MCF 10A (cell line): ENCODE results near the gene KSR1. TPM values are rescaled to one million over a fixed set of nuclear protein-coding genes. Genes with fewer than 3 reads are reported as not detected.

Source experiments
- BruUV-seq: library from RNA; stranded (reverse); fragments of 400-500 nt; replicated peaks from 2 replicates; lab custom pipeline; 2021; lab: Mats Ljungman, UMichigan
- CTCF ChIA-PET: fragments of 300-600 bp; sonication (Branson Sonifier 250); formaldehyde crosslinking; extraction: SDS; loops from one replicate; lab custom pipeline; 2021; ENCODE audit warnings: antibody characterized with exemption, inconsistent platforms; lab: Yijun Ruan, JAX
- POLR2A ChIA-PET: fragments of 300-600, 350-650 bp; sonication (Branson Sonifier 250); formaldehyde crosslinking; extraction: SDS; loops from one replicate; lab custom pipeline; 2020; ENCODE audit warnings: antibody characterized with exemption, inconsistent platforms; lab: Yijun Ruan, JAX
- DNase-seq: peaks from one replicate; pipeline ENCODE4 v3.0.0-alpha.2; 2018; ENCODE audit not compliant: unreplicated experiment
- H3K27ac Mint-ChIP-seq: one replicate; pipeline ENCODE4 v1.8.0; 2022; ENCODE audit warnings: mild to moderate bottlenecking, low read depth, mixed read lengths; ENCODE audit not compliant: unreplicated experiment
- H3K27me3 Mint-ChIP-seq: one replicate; pipeline ENCODE4 v1.8.0; 2022; ENCODE audit warnings: mixed read lengths; ENCODE audit not compliant: insufficient read depth, unreplicated experiment
- H3K36me3 Mint-ChIP-seq: one replicate; pipeline ENCODE4 v1.8.0; 2022; ENCODE audit warnings: mild to moderate bottlenecking, moderate library complexity, mixed read lengths; ENCODE audit not compliant: insufficient read depth, unreplicated experiment
- H3K4me1 Mint-ChIP-seq: one replicate; pipeline ENCODE4 v1.8.0; 2022; ENCODE audit warnings: mixed read lengths; ENCODE audit not compliant: insufficient read depth, unreplicated experiment
- H3K4me3 Mint-ChIP-seq: one replicate; pipeline ENCODE4 v1.8.0; 2022; ENCODE audit warnings: mild to moderate bottlenecking, moderate library complexity, mixed read lengths; ENCODE audit not compliant: unreplicated experiment
- H3K9me3 Mint-ChIP-seq: one replicate; pipeline ENCODE4 v1.8.0; 2022; ENCODE audit warnings: mixed read lengths; ENCODE audit not compliant: unreplicated experiment
- CTCF ChIP-seq: fragments of 200-600 bp; IDR thresholded peaks from one replicate; pipeline ENCODE4 v1.8.0; 2022; ENCODE audit warnings: antibody characterized with exemption, mild to moderate bottlenecking; ENCODE audit not compliant: unreplicated experiment
- intact Hi-C: fragments of 100-400 bp; cut with micrococcal nuclease; formaldehyde crosslinking; loops from 2 replicates; pipeline ENCODE4 v1.14.1; 2022
- total RNA-seq: library from RNA; stranded (reverse); gene quantifications from 2 replicates; pipeline ENCODE4 v1.2.3, GENCODE V29; 2022

Gene KSR1
- total RNA-seq, 1 experiment from 2014 or later = 7.2 TPM

DNA sequence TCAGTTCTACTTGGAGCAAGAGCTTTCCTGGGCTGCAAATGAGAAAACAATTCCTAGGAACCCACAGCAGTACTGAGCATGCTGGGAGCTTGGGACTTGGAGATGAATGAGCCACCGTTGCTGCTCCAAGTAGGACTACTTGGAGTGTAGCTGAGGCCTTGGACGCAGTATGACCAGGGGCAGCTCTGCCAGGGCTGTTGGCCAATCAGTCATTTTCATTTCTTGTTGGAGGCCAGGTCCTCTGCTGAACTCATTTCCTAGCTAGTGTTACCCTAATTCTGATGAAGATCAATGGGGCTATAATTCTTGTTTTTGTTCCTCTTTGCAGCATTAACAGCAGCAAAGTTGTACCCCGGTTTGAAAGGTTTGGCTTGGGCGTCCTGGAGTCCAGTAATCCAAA lies 166.7 kb downstream of the KSR1 start:
- H3K4me3 Mint-ChIP-seq = no peak overlapping the region
- no peak for DNase-seq
- no peaks in the 10 kb centered on the region for H3K27me3 Mint-ChIP-seq
- intact Hi-C loops = no loop called here
- no peak overlapping the region for H3K27ac Mint-ChIP-seq
- no peak for TF ChIP-seq CTCF
- BruUV-seq = no TSS peak
- H3K36me3 Mint-ChIP-seq = peaks cover 7% of the 10 kb centered on the region
- POLR2A ChIA-PET = no interaction called here
- no peaks in the 10 kb centered on the region for H3K4me1 Mint-ChIP-seq
- H3K9me3 Mint-ChIP-seq = no peaks in the 10 kb centered on the region
- CTCF ChIA-PET = interaction anchor here (0.5 to 2.8 kb wide), 9 partner anchors 19 to 387 kb away, joined by 3 to 12 read pairs (median 3); no protein-coding TSS in a partner anchor

DNA sequence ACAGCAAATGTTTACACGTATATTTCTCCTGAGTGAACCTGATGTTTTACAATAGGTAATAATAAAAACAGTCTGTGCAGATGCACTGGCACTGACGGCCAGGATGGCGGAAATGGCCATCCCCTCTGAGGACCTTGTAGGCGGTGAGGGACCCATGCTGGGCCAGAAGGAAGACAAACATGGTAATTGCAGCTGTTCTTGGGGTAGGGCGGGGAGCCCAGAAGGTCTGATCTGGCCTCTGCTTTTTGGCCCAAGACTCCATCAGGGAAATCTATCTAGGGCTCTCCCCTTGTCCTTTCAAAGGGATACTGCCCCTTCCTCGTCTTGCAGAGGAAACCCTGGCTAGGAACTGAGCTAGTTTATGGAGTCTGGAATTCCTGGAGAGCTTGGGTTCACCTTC lies 167.4 kb downstream of the KSR1 start:
- Mint-ChIP-seq H3K27me3 (no peaks in the 10 kb centered on the region), H3K36me3 (peaks cover 7% of the 10 kb centered on the region), H3K4me3 (no peak overlapping the region), H3K9me3 (no peaks in the 10 kb centered on the region), H3K4me1 (no peaks in the 10 kb centered on the region), H3K27ac (no peak overlapping the region)
- no TSS peak for BruUV-seq
- ChIA-PET POLR2A (no interaction called here), CTCF (interaction anchor here (0.5 to 2.8 kb wide), 10 partner anchors 20 to 329 kb away, joined by 3 to 12 read pairs (median 4); no protein-coding TSS in a partner anchor)
- intact Hi-C loops = no loop called here
- DNase-seq = no peak
- TF ChIP-seq CTCF = no peak

DNA sequence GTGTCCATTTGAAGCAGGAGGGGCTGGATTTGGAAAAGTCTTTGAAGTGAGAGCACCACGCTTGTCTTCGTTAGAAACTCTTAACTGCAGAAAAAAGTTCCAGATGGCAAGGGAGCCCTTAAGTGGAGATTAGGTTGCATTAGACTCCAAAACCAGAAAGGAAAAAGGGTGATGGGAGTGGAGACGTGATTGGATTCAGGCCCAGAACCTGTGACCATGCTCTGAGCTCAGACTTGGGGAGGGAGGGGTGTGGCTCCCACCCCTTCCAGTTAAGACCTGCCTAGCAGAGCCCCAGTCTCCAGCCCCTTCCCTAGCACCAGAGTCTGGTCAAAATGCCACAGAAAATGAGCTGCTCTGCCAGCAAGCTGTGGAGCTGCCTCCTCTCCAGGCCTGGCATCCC lies 168.3 kb downstream of the KSR1 start:
- no peak for DNase-seq
- H3K4me3 Mint-ChIP-seq = no peak overlapping the region
- peaks cover 5% of the 10 kb centered on the region for H3K4me1 Mint-ChIP-seq
- ChIA-PET POLR2A (no interaction called here), CTCF (interaction anchor here (0.7 to 1.3 kb wide), 3 partner anchors 21 to 310 kb away, joined by 3 to 4 read pairs (median 3); no protein-coding TSS in a partner anchor)
- H3K36me3 Mint-ChIP-seq = peaks cover 7% of the 10 kb centered on the region
- H3K27me3 Mint-ChIP-seq = no peaks in the 10 kb centered on the region
- BruUV-seq = no TSS peak
- no peak overlapping the region for H3K27ac Mint-ChIP-seq
- intact Hi-C loops = no loop called here
- TF ChIP-seq CTCF = no peak
- no peaks in the 10 kb centered on the region for H3K9me3 Mint-ChIP-seq

- Mint-ChIP-seq H3K36me3 (peaks cover 7% of the 10 kb centered on the region), H3K4me3 (no peak overlapping the region), H3K27ac (no peak overlapping the region), H3K27me3 (no peaks in the 10 kb centered on the region), H3K4me1 (peaks cover 12% of the 10 kb centered on the region), H3K9me3 (no peaks in the 10 kb centered on the region)
- ChIA-PET CTCF (interaction anchor here (0.6 to 1.2 kb wide), 3 partner anchors 13 to 23 kb away, joined by 3 to 4 read pairs (median 3); no protein-coding TSS in a partner anchor), POLR2A (no interaction called here)
- no TSS peak for BruUV-seq
- intact Hi-C loops = no loop called here
- TF ChIP-seq CTCF = no peak
- DNase-seq = no peak
Measured at GRCh38 chr17:27625856-27626255, 169.6 kb downstream of the KSR1 start.
